SK-N-MC (cell line): ENCODE measurements around the gene PCDHA13.
"Not testable (repeated sequence)": the region's sequence is repeated elsewhere in the genome, so short reads cannot be mapped to it uniquely, and the experiment has no call there.

Source experiments
- DNase-seq: peaks from one replicate; pipeline ENCODE4 v3.0.0-alpha.2; 2011; ENCODE audit warnings: low read depth, low spot score
- H3K27ac ChIP-seq: fragments of 200-600 bp; sonication (generic); 2 replicates; pipeline ENCODE4 v1.5.1; 2016; ENCODE audit warnings: mixed run types
- H3K36me3 ChIP-seq: fragments of 200-600 bp; sonication (generic); 2 replicates; pipeline ENCODE4 v1.6.1; 2017; ENCODE audit warnings: antibody characterized with exemption, low read length, mixed read lengths; ENCODE audit not compliant: insufficient read depth
- H3K4me3 ChIP-seq: fragments of 200-600 bp; sonication (generic); 2 replicates; pipeline ENCODE4 v1.5.1; 2016
- H3K9ac ChIP-seq: fragments of 200-600 bp; sonication (generic); 2 replicates; pipeline ENCODE4 v1.8.0; 2017; ENCODE audit warnings: mixed run types, mixed read lengths; ENCODE audit not compliant: insufficient read length
- H3K9me3 ChIP-seq: fragments of 200-600 bp; sonication (generic); 2 replicates; pipeline ENCODE4 v1.6.1; 2017; ENCODE audit warnings: low read depth, mild to moderate bottlenecking, antibody characterized with exemption, low read length, moderate library complexity, mixed read lengths
- EZH2 ChIP-seq: fragments of 200-600 bp; sonication (generic); IDR thresholded peaks from one replicate; pipeline ENCODE4 v1.6.1; 2017; ENCODE audit warnings: antibody characterized with exemption
- FOXP2 ChIP-seq: optimal IDR thresholded peaks from 2 replicates; pipeline ENCODE3; 2011; ENCODE audit warnings: mild to moderate bottlenecking, moderate library complexity; ENCODE audit not compliant: insufficient read depth; ENCODE audit errors: extremely low read length, control extremely low read depth
- POLR2AphosphoS5 ChIP-seq: IDR thresholded peaks from 2 replicates; pipeline ENCODE4 v1.6.1; 2012; ENCODE audit warnings: mild to moderate bottlenecking, low read depth, low read length, borderline replicate concordance

PCDHA13 gene

GRCh38 chr5:140870221-140871201 is 11.4 kb upstream of the PCDHA13 start:
- DNase-seq, result no peak
- Histone ChIP-seq H3K4me3 (no peak overlapping the region), H3K36me3 (no peaks in the 10 kb centered on the region), H3K9me3 (no peaks in the 10 kb centered on the region), H3K9ac (no peak overlapping the region), H3K27ac (no peak overlapping the region)
- TF ChIP-seq FOXP2, result no peak
- TF ChIP-seq EZH2, result no peak
- no peak for TF ChIP-seq POLR2AphosphoS5

GRCh38 chr5:140875085-140876065 is 6.5 kb upstream of the PCDHA13 start, which contains the start of gene PCDHA12:
PCDHA12 (plus strand) TSS chr5:140875308; CDS start chr5:140875473, 165 bp downstream.
- Histone ChIP-seq H3K36me3 (no peaks in the 10 kb centered on the region), H3K9me3 (no peaks in the 10 kb centered on the region), H3K9ac (no peak within 1 kb of the TSS), H3K4me3 (no peak within 1 kb of the TSS), H3K27ac (no peak within 1 kb of the TSS)
- TF ChIP-seq EZH2 (no peak), POLR2AphosphoS5 (no peak), FOXP2 (no peak)
- no peak for DNase-seq

GRCh38 chr5:140876541-140877261 is 5.2 kb upstream of the PCDHA13 start:
- not testable (repeated sequence) for H3K9me3 ChIP-seq, H3K36me3 ChIP-seq, H3K4me3 ChIP-seq, H3K9ac ChIP-seq, DNase-seq, H3K27ac ChIP-seq

- TF ChIP-seq FOXP2 (no peak), POLR2AphosphoS5 (no peak), EZH2 (no peak)
- no peaks in the 10 kb centered on the region for H3K36me3 ChIP-seq
- DNase-seq, result no peak
- no peak overlapping the region for H3K9ac ChIP-seq
- no peak overlapping the region for H3K27ac ChIP-seq
- H3K9me3 ChIP-seq, result no peaks in the 10 kb centered on the region
- no peak overlapping the region for H3K4me3 ChIP-seq
Observed at GRCh38 chr5:140877262-140877581, 4.7 kb upstream of the PCDHA13 start.

- no peak overlapping the region for H3K27ac ChIP-seq
- H3K9me3 ChIP-seq, result no peaks in the 10 kb centered on the region
- H3K9ac ChIP-seq, result no peak overlapping the region
- TF ChIP-seq POLR2AphosphoS5 (no peak), FOXP2 (no peak), EZH2 (no peak)
- H3K4me3 ChIP-seq, result no peak overlapping the region
- no peaks in the 10 kb centered on the region for H3K36me3 ChIP-seq
- no peak for DNase-seq
Observed at GRCh38 chr5:140882591-140882899, 621 bp downstream of the PCDHA13 start.

- H3K36me3 ChIP-seq, result no peaks in the 10 kb centered on the region
- no peak overlapping the region for H3K27ac ChIP-seq
- no peak overlapping the region for H3K9ac ChIP-seq
- TF ChIP-seq FOXP2 (no peak), EZH2 (no peak), POLR2AphosphoS5 (no peak)
- no peaks in the 10 kb centered on the region for H3K9me3 ChIP-seq
- no peak for DNase-seq
- H3K4me3 ChIP-seq, result no peak overlapping the region
Observed at GRCh38 chr5:140883373-140883772, 1.4 kb downstream of the PCDHA13 start.

- H3K9ac ChIP-seq, result no peak overlapping the region
- H3K9me3 ChIP-seq, result no peaks in the 10 kb centered on the region
- H3K36me3 ChIP-seq, result no peaks in the 10 kb centered on the region
- DNase-seq, result no peak
- H3K4me3 ChIP-seq, result no peak overlapping the region
- no peak overlapping the region for H3K27ac ChIP-seq
- no peak for TF ChIP-seq POLR2AphosphoS5
Observed at GRCh38 chr5:140883927-140884697, 2.2 kb downstream of the PCDHA13 start.
